ENCODE results near the gene PCSK1N. TPM values are rescaled to one million over a fixed set of nuclear protein-coding genes. Genes with fewer than 3 reads are reported as not detected.

Gene PCSK1N
- total and polyA plus RNA-seq, 12 donors, result 0.03 to 0.78 (median 0.38) TPM; not detected in 6

- no peak for TF ChIP-seq CTCF (IDR thresholded peaks at IDR 0.05)
- ATAC-seq, result no peak
- DNase-seq, result no peak
- intact Hi-C loops (cut with DNase I), result no loop called here
- Histone ChIP-seq H3K4me3 (peak overlapping the region in 1 of 10 donors; percentile 9), H3K36me3 (no peaks in the 10 kb centered on the region), H3K9me3 (no peaks in the 10 kb centered on the region), H3K4me1 (no peaks in the 10 kb centered on the region), H3K27ac (peak overlapping the region in 1 of 10 donors; percentile 26), H3K27me3 (peaks cover 0 to 17% (median 0%) of the 10 kb centered on the region in 7 donors)
- 36 to 39% methylated on average over 17 of the region's 17 CpGs for WGBS, 2 donors
Observed at GRCh38 chrX:48787505-48788443, 47.6 kb downstream of the PCSK1N start.

DNA sequence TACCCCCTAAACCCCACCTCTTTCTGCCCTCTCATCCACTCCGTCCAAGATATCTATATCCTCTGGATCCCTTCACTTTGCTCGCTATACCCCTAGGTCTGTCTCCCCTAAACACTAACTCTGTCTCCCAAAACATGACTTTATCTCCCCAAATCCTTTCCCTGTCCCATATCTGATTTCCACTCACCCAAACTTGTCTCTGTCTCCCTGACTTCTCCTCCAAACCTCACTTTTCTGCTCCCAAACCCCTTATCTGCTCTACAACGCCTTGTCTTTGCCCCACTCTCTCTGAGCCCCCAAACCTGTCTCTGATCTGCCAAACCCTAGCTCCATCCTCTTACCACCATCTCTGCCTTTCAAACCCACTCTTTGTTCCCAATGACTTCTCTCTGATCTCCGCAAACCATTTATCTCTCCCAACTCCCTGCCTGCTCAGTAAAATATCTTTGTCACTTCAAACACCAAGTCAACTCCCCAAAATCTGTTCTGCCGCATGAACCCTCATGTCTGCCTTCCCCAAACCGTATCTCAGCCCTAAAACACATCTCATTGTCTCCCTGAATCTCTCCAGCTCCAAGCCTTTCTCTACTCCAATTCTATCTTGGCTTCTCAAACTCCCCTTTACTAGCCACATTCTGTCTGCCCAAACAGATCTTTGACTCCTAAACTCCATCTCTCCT lies 48.4 kb downstream of the PCSK1N start:
- Histone ChIP-seq H3K27ac (peak overlapping the region in 1 of 10 donors; percentile 20), H3K36me3 (no peaks in the 10 kb centered on the region), H3K9me3 (no peaks in the 10 kb centered on the region), H3K4me3 (no peak overlapping the region), H3K27me3 (peaks cover 0 to 17% (median 0%) of the 10 kb centered on the region in 7 donors), H3K4me1 (no peaks in the 10 kb centered on the region)
- intact Hi-C loops (cut with DNase I), result no loop called here
- TF ChIP-seq CTCF (IDR thresholded peaks at IDR 0.05), result no peak
- DNase-seq (no peak), ATAC-seq (no peak)
- 68 to 71% methylated on average over 6 of the region's 6 CpGs for WGBS, 2 donors

- DNase-seq, result no peak
- TF ChIP-seq CTCF (IDR thresholded peaks at IDR 0.05), result no peak
- H3K9me3 ChIP-seq, result no peaks in the 10 kb centered on the region
- H3K4me3 ChIP-seq, result no peak within 1 kb of the TSS
- ATAC-seq, result no peak
- intact Hi-C loops (cut with DNase I), result no loop called here
- H3K4me1 ChIP-seq, result no peaks in the 10 kb centered on the region
- H3K27me3 ChIP-seq, result peaks cover 0 to 17% (median 0%) of the 10 kb centered on the region in 7 donors
- peak within 1 kb of the TSS in 1 of 10 donors; percentile 20 for H3K27ac ChIP-seq
- 76 to 93% methylated on average over 6 of the region's 7 CpGs for WGBS, 2 donors
- no peaks in the 10 kb centered on the region for H3K36me3 ChIP-seq
Observed at GRCh38 chrX:48786341-48786800, 49.0 kb downstream of the PCSK1N start, which contains the start of gene GATA1. GATA1 (plus strand) TSS chrX:48786590; CDS start chrX:48791110, 4,520 bp downstream.

DNA sequence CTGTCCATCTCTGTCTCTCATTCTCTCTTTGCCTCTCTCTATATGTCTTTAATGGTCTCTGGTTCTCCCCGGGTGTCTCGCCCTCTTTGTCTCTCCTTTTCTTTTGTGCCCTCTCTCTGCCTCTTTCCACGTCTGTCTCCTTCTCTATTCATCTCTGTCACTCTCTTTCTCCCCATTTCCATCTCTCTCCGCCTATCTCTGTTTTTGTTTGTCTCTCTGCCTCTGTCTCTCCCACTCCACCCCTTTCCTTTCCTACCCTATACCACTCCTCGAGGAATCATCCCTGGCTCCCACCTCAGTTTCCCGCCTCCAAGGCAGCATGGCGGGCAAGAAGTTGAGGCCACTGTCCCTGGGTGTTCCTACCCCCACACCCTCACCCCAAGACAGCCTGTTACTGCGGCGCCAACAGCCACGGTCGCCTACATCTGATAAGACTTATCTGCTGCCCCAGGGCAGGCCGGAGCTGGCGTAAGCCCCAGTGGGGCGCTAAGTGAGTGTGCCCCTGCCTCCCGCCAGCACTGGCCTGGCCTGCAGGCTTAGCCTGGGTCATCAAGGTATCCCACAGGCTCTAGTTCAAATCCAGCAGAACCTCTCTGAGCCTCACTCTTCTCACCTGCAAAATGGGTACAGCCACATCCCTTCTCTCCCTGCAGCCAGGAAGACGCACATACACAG lies 49.7 kb downstream of the PCSK1N start:
- Histone ChIP-seq H3K36me3 (no peaks in the 10 kb centered on the region), H3K4me1 (no peaks in the 10 kb centered on the region), H3K27me3 (peaks cover 0 to 17% (median 0%) of the 10 kb centered on the region in 7 donors), H3K9me3 (no peaks in the 10 kb centered on the region), H3K27ac (no peak overlapping the region), H3K4me3 (no peak overlapping the region)
- no peak for TF ChIP-seq CTCF (IDR thresholded peaks at IDR 0.05)
- WGBS, 2 donors, result 69 to 71% methylated on average over 15 to 16 of the region's 16 CpGs
- DNase-seq, result no peak
- intact Hi-C loops (cut with DNase I), result no loop called here
- ATAC-seq, result no peak

All from heart right ventricle (tissue), 16 donors.